ENCODE measurements around the gene ZNF467.

The ZNF467 gene

DNA sequence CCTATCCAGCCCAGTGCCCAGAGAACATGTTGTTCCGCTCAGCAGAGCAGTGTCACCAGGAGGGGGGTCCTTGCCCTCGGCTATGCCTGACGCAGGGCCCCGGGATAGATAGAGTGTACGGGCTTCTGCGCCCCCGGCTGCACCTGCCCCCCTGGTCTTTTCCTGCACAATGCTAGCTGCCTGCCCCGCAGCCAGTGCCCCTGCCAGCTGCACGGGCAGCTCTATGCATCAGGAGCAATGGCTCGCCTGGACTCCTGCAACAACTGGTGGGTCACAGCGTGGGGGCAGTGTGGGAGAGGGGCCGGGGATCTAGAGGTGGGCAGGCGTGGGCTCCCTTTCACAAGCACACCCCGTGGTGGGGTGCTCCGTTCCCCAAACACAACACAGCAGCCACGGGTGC is 33.3 kb upstream of the ZNF467 start:
- DNase-seq (ENCODE audit: low spot score) = no peak

DNA sequence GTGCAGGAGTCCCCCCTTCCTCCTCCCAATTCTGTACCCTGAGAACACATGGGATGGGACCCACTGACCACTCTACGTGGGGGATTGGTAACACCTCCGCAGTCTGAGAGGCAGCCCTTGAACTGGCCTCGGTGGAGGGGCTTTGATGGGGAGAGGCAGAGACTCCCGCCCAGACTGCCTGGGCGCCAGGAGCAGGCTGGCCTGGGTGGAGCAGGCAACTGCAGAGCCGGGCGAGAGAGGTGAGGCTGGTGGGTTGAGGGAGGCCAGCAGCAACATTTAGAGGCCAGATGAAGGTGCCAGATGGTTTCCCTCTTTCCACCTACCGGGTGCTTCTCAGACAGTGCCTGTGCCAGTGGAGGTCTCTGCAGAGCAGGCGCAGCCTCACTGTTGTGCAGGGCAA is 30.7 kb upstream of the ZNF467 start:
- no peak for DNase-seq (ENCODE audit: low spot score)

DNA sequence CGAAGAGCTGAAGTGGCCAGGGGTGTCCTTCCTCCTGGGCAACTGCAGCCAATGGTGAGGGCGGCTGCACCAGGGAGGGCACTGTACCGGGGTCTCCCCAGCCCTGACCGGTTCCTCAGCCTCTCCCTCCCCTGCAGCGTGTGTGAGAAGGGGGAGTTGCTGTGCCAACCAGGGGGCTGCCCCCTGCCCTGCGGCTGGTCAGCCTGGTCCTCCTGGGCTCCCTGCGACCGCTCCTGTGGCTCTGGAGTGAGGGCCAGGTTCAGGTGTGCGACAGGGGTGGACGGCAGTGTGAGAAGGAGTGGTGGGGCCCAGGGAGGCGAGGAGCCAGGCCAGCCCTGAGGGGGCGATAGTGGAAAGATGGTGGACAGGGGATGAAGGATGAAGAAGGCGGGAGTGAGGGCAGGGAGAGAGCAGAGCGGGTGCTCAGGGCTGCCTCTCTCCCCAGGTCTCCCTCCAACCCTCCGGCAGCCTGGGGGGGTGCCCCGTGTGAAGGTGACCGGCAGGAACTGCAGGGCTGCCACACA is 30.2 kb upstream of the ZNF467 start:
- DNase-seq (ENCODE audit: low spot score) = no peak

DNA sequence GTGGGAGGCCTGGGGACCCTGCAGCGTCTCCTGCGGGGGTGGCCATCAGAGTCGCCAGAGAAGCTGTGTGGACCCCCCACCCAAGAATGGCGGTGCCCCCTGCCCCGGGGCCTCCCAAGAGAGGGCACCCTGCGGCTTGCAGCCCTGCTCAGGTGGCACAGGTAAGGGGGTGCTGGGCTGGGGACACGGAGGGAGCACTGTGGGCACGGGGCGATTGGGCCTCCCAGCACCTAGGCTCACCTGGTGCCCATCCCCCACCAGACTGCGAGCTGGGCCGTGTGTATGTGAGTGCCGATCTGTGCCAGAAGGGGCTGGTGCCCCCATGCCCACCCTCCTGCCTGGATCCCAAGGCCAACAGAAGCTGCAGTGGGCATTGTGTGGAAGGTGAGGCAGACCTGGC is 29.6 kb upstream of the ZNF467 start:
- DNase-seq (ENCODE audit: low spot score) = no peak

DNA sequence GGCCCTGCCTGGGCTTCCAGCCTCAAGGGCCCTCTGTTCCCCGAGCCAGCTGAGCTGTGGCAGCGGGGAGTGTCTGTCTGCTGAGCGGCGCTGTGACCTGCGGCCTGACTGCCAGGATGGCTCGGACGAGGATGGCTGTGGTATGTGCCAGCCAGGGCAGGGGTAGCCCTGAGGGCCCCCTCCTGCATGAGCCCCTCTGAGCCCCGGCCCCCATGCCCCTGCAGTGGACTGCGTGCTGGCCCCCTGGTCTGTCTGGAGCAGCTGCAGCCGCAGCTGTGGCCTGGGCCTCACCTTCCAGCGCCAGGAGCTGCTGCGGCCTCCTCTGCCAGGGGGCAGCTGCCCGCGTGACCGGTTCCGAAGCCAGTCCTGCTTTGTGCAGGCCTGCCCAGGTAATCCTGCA is 28.4 kb upstream of the ZNF467 start:
- DNase-seq (ENCODE audit: low spot score) = no peak

DNA sequence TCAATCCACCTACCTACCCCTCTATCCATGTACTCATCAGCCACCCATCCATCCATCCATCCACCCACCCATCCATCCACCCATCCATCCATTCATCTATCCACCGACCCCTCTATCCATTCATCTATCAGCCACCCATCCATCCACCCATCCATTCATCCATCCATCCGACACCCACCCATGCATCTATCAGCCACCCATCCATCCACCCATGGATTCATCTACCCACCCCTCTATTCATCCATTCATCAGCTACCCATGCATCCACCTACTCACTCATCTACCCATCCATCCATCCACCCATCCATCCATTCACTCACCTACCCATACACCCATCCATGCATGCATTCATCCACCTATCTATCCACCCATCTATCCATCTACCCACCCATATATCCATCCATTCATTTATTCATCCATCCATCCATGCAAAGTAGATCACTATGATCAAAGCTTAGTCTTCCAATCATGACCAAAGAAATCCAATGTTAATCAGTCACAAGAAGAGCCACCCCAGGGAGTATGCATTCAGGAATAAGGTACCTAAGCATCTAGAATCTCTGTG is 27.7 kb upstream of the ZNF467 start:
- DNase-seq (ENCODE audit: low spot score) = no peak

DNA sequence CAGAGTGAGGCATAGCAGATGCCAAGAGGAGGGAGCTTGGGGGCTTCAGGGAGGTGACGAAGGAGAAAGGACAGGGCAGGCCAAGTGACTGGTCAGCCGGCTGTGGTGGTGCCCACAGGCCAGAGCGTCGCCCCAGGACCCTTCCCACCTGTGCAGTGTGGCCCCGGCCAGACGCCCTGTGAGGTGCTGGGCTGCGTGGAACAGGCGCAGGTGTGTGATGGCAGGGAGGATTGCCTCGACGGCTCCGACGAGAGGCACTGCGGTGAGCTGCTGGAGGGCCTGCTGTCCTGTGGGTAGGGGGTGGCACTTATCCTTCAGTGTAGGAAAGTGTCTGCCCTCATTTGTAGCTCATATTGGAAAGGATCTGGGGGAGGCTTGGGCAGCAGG is 26.8 kb upstream of the ZNF467 start:
- DNase-seq (ENCODE audit: low spot score) = no peak

DNA sequence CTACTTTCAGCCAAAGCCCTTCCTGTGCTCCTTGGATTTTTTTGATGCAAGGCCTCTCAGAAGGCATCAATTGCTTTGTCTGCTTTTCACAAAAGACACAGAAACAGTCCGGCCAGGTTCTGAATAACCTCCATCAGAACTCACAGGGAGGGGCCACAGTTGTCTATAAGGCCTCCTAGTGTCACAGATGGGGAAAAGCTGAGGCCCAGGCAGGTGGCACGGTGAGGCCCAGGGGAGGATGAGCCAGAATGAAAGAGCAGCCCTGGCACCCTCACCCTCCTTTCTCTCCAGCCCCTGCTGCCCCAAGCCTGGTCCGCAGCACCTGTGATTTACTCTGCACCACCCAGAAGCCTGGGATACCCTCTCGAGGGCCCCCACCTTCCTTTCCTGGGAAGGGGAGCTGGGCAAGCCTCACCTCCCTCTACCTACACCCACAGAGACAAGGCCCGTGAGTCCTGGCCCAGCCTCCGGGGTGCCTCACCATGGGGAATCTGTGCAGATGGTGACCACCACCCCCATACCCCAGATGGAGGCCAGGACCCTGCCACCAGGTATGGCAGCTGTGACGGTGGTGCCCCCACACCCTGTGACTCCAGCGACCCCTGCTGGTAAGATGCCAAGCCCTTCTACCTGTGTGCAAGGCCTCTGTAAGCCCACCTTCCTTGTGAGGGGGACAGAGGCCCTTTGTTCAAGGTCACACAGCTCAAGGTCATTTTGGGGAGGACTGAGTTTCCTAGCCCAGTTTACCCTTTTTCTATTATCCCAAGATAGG is 26.2 kb upstream of the ZNF467 start:
- no peak for DNase-seq (ENCODE audit: low spot score)

DNA sequence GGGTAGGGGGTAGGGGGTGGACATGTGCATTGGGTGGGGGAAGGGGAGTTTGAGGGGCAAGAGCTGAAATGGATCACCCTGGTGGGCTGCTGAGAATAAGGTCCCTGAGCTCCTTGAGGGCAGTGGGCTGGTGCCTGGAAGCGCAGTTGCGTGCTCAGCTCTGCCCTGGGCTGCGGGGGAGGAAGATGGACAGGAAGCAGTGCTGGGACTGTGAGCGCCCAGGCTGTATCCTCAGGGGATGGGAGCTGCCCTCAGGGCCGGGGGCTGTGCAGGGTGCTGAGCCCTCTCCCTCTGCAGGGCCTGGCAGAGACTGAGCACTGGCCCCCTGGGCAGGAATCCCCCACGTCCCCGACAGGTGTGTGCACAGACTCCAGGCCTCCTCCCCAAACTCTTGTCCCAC is 24.4 kb upstream of the ZNF467 start:
- no peak for DNase-seq (ENCODE audit: low spot score)

DNA sequence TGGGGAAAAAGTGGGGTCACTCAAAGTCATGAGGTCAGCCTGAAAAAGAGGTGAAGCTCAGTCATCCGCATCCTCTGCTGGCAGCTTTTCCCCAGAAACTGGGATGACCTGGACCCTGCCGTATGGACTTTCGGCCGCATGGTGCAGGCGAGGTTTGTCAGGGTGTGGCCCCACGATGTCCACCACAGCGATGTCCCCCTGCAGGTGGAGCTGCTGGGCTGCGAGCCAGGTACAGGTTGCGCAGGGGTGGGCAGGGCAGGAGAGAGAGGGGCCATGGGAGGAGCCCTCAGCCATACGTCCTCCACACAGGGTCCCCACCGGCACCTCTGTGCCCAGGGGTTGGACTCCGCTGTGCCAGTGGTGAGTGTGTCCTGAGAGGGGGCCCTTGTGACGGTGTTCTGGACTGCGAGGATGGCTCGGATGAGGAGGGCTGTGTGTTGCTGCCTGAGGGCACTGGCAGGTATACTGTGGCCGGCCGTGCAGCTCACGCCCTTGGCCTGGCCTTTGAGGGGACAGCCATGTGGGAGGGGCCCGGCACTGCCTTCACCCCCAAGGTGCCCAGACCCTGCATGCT is 23.0 kb upstream of the ZNF467 start:
- DNase-seq (ENCODE audit: low spot score) = no peak

DNA sequence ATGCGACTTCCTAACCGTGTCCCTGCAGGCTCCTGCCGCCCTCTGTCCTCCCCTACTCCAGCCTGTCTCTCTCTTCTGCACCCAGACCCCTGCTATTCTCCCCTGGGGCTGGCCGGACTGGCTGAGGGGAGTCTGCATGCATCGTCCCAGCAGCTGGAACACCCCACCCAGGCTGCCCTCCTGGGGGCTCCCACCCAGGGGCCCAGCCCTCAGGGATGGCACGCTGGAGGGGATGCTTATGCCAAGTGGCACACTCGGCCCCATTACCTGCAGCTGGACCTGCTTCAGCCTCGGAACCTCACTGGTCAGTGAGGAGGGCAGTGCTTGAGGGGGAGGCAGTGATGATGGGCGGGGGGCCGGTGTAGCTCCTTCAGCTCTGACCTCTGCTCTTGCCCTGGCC is 21.7 kb upstream of the ZNF467 start:
- DNase-seq (ENCODE audit: low spot score) = no peak

DNA sequence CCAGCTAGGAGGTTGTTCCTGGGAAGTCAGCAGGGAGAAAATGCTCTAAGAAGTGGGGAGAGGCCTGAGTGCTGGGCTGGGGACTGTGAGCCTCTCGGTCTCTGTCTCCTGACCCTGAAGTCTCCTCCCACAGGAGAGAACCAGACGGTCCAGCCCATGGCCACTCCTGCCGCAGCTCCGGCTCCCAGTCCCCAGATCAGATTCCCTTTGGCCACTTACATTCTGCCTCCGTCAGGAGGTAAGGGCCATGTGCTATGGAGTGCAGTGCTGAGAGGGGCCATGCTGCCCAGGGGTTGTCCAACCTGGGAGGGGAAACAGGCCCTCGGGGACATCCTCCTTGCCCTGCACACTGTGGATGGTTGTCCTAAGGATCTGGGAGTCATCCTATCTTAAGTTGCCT is 21.3 kb upstream of the ZNF467 start:
- DNase-seq (ENCODE audit: low spot score) = no peak

DNA sequence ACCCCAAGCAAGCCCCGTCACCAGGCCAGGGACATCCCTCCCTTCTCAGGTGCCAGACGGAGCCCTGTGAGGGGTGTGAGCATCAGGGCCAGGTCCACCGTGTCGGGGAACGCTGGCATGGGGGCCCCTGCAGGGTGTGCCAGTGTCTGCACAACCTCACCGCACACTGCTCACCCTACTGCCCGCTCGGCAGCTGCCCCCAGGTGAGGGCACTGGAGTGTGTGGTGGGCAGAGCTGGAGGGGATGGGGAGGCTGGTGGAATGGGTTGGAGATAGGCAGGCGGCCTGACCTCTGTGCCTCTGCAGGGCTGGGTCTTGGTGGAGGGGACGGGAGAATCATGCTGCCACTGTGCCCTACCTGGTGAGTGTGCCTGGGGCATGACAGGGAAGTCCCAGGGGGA is 19.9 kb upstream of the ZNF467 start:
- no peak for DNase-seq (ENCODE audit: low spot score)

DNA sequence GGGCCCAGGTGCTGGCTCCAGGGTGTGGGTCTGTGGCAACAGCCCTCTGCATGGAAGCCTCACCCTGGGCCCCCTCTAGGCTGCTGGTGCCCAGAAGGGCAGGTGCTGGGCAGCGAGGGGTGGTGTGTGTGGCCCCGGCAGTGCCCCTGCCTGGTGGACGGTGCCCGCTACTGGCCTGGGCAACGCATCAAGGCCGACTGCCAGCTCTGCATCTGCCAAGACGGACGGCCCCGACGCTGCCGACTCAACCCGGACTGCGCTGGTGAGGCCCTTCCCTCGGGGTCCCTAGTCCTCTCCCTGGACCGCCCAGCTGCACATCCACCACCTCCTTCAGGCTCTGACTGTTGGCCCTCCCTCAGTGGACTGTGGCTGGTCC is 18.8 kb upstream of the ZNF467 start:
- no peak for DNase-seq (ENCODE audit: low spot score)

DNA sequence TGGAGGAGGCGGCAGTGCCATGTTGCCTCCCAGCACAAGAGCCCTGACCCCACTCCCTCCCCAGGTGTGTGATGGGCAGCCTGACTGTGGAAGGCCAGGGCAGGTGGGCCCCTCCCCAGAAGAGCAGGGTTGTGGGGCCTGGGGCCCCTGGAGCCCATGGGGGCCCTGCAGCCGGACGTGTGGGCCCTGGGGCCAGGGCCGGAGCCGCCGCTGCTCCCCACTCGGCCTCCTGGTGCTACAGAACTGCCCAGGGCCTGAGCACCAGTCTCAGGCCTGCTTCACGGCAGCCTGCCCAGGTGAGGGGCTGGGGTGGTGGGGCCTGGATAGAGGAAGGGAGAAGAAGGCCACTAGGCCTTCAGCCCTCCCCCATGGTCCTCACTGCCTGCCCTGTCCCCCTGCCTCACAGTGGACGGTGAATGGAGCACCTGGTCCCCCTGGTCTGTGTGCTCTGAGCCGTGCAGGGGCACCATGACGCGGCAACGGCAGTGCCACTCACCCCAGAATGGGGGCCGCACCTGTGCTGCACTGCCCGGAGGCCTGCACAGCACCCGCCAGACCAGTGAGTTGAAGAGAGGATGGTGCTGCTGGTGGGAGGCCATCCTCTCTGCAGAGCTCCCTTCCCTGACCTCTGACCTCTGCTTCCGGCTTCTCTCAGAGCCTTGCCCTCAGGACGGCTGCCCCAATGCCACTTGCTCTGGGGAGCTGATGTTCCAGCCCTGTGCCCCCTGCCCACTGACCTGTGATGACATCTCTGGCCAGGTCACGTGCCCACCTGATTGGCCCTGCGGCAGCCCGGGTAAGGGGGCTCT is 18.2 kb upstream of the ZNF467 start:
- no peak for DNase-seq (ENCODE audit: low spot score)

DNA sequence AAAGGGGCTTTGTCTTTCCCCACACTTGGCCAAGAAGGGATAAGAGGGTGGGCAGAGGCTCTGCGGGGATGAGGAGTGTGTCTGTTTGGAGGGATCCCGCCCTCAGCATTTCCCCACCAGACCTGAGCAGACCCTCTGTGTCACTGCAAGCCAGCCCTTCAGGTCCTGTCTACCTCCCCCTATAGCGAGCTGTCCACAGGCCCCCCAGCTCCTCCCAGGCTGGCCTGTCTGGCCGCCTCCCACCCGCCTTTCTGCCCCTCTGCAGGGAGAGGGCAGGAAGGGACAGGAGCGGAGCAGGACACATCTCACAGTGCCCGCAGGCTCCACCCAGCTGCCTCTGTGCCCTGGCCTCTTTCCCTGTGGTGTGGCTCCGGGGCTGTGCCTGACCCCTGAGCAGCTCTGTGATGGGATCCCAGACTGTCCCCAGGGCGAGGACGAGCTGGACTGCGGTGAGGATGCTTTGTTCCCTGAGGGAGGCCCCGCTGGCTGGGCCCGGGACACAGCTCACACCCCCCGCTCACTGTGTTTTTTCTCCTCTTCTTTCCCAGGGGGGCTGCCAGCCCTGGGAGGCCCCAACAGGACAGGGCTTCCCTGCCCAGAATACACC is 17.5 kb upstream of the ZNF467 start:
- DNase-seq (ENCODE audit: low spot score) = no peak

DNA sequence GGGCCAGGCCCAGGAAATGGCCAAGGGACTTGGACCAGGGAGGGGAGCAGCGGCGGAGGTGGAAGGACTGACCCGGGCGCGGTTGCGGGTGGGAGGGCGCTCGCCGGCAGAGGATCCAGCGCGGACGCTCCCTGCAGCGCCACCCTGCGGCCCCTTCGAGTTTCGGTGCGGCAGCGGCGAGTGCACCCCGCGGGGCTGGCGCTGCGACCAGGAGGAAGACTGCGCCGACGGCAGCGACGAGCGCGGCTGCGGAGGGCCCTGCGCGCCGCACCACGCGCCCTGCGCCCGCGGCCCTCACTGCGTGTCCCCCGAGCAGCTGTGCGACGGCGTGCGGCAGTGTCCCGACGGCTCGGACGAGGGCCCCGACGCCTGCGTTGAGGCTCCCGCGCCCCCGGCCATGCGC is 16.8 kb upstream of the ZNF467 start:
- DNase-seq (ENCODE audit: low spot score) = no peak

DNA sequence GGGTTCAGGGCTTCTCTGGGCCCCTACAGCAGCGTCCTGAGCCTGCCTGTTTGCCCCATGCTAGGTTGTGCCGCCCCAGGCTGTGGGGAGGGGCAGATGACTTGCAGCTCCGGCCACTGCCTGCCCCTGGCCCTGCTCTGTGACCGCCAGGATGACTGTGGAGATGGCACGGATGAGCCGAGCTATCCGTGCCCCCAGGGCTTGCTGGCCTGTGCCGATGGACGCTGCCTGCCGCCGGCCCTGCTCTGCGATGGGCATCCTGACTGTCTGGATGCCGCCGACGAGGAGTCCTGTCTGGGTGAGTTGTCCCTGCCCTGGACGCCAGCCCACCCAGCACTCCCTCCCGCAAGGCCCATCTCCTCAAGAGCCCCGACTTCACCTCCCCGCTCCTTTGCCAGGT is 15.7 kb upstream of the ZNF467 start:
- no peak for DNase-seq (ENCODE audit: low spot score)

DNA sequence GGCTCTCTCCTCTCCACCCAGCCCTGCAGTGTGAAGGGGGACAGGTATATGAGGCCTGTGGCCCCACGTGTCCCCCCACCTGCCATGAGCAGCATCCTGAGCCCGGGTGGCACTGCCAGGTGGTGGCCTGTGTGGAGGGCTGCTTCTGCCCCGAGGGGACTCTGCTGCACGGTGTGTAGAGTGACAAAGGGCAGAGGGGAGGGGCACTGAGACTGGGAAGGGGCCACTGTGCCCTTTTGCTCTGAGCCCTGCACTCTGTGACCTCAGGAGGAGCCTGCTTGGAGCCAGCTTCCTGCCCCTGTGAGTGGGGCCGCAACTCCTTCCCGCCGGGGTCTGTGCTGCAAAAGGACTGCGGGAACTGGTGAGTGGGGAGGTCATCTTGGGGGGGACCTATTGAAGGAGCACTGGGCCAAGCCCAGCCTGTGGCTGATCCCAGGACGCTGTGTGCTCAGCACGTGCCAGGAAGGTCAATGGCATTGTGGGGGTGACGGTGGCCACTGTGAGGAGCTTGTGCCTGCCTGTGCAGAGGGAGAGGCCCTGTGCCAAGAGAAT is 15.0 kb upstream of the ZNF467 start:
- DNase-seq (ENCODE audit: low spot score) = no peak

DNA sequence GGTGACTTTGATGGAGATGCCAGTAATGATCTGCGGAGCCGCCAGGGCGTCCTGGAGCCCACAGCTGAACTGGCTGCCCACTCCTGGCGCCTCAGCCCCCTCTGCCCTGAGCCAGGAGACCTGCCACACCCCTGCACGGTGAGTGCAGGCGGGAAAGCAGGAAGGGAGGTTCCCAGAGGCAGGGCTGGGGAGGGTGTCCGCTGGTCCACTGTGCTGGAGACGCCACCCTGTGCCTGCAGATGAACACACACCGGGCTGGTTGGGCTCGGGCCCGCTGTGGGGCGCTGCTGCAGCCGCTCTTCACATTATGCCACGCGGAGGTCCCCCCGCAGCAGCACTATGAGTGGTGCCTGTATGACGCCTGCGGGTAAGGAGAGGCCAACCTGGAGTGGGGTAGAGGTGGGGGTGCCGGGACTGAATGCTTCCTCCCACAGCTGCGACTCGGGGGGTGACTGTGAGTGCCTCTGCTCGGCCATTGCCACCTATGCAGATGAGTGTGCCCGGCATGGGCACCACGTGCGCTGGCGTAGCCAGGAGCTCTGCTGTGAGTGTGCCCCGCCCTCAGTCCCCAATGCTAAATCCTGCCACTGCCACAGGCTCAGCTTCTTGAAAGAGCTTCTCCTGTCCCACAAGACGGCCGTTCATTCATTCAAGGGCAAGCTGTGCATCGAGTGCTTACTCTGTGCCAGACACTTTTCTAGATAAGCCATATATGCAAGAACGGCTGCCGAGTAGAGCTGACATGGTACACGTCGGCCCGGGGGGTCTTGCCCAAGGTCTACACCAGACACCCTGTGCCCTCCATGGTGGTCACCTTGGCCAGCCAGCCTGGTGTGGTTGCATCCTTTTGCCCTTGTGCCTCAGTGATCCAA is 14.3 kb upstream of the ZNF467 start:
- no peak for DNase-seq (ENCODE audit: low spot score)

DNA sequence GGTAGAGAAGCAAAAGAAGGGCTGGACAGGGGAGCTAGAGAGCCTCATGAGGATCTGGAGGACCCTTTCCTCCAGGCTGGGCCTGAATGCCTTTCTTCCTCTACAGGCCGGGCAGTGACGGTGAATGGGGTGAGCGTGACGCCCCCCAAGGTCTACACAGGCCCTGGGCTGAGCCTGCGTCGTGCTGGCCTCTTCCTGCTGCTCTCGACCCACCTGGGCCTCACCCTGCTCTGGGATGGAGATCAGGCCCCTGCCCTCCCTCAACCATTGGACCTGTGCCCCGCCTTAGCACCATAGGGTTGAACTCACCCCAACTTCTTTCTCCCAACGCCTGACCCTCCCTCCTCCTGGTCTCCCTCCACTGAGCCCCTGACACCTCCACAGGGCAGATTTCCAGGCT is 12.6 kb upstream of the ZNF467 start:
- DNase-seq (ENCODE audit: low spot score) = no peak
